ENCODE measurements around the gene SPNS1.
"Not testable (repeated sequence)": the region's sequence is repeated elsewhere in the genome, so short reads cannot be mapped to it uniquely, and the experiment has no call there.

SPNS1 gene

DNA sequence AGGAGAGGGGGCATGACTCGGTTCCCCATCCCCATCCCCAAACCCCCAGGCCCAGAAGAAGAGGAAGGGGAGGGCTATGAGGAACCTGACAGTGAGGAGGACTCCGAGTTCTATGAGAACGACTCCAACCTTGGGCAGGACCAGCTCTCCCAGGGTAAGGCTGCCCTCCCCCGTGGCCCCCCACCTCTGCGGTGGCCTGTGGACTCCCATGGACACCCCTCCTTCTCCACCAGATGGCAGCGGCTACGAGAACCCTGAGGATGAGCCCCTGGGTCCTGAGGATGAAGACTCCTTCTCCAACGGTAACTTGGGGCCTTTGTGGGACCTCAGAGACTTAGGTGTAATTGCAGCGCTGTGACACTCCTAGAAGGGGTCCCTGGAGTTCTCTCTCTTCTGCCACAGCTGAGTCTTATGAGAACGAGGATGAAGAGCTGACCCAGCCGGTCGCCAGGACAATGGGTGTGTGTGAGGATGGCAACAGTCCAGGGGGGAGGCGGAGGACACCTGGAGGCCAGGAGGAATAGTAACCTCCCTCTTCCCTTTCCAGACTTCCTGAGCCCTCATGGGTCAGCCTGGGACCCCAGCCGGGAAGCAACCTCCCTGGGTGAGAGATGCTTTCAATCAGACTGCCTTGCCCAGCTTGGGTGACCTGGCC, 37.2 kb upstream of the SPNS1 start:
- in situ Hi-C loops (cut with MboI; ENCODE audit: low sequenced_read_pairs, unreplicated experiment), result no loop called here
- no peak for DNase-seq (ENCODE audit: low spot score)

DNA sequence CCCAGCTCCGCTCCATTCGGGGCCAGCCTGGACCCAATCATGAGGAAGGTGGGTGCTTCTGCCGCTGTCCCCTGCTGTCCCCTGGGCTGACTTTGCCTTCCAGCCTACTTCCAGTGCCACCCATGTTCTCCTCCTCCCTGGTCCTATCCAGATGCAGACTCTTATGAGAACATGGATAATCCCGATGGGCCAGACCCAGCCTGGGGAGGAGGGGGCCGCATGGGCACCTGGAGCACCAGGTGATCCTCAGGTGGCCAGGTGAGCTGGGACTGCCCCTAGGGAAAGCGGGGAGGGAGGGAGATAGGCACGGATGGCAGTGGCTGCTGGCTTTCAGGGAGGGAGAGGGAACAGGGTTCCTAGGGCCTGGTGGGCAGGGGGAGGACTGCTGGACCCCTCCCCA, 35.9 kb upstream of the SPNS1 start:
- TF ChIP-seq, protein P1, sequence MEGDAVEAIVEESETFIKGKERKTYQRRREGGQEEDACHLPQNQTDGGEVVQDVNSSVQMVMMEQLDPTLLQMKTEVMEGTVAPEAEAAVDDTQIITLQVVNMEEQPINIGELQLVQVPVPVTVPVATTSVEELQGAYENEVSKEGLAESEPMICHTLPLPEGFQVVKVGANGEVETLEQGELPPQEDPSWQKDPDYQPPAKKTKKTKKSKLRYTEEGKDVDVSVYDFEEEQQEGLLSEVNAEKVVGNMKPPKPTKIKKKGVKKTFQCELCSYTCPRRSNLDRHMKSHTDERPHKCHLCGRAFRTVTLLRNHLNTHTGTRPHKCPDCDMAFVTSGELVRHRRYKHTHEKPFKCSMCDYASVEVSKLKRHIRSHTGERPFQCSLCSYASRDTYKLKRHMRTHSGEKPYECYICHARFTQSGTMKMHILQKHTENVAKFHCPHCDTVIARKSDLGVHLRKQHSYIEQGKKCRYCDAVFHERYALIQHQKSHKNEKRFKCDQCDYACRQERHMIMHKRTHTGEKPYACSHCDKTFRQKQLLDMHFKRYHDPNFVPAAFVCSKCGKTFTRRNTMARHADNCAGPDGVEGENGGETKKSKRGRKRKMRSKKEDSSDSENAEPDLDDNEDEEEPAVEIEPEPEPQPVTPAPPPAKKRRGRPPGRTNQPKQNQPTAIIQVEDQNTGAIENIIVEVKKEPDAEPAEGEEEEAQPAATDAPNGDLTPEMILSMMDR (IDR thresholded peaks at IDR 0.05; ENCODE audit: borderline replicate concordance, control extremely low read depth, extremely low read depth, insufficient read depth, missing control alignments), result no peak
- no peak for DNase-seq (ENCODE audit: low spot score)
- in situ Hi-C loops (cut with MboI; ENCODE audit: low sequenced_read_pairs, unreplicated experiment), result no loop called here

More for the DNA sequence above, 37.2 kb upstream of the SPNS1 start:
- TF ChIP-seq, protein P1 (IDR thresholded peaks at IDR 0.05; ENCODE audit: borderline replicate concordance, control extremely low read depth, extremely low read depth, insufficient read depth, missing control alignments), result no peak

DNA sequence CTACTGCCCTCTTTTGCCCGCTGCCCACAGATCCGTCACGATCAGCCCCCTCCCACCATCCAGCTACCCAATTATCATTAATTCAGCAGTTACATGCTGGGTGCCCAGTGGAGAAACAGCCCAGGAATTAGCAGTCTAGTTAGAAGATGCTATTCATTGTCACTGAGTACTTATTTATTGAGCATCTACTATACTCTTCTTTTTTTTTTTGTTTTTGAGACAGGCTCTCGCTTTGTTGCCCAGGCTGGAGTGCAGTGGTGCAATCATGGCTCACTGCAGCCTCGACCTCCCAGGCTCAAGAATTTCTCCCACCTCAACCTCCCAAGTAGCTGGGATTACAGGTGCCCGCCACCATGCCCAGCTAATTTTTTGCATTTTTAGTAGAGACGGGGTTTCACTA, 34.8 kb upstream of the SPNS1 start:
- DNase-seq (ENCODE audit: low spot score), result not testable (repeated sequence)
- in situ Hi-C loops (cut with MboI; ENCODE audit: low sequenced_read_pairs, unreplicated experiment), result loop anchor here (10.0 kb wide), 1 partner anchor 65 kb away; the partner anchor contains the start of gene ATP2A1

DNA sequence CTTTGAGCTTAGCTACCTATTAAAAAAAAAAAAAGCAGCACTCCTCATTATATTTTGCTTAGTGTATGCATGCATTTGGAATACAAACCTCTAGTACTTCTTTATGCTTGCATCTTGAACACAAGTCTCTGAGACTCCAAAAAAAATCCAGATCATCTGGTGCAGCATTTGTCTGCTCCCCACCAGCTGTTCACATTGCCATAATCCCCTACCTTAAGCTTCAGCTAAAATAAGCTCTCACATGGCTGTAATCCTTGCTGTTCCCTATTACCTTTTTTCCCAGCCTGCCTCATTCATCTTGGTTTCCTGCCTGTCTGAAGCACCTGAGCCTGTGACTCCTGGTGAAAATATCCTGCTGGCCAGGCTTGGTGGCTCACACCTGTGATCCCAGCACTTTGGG, 31.3 kb upstream of the SPNS1 start:
- DNase-seq (ENCODE audit: low spot score), result no peak
- in situ Hi-C loops (cut with MboI; ENCODE audit: low sequenced_read_pairs, unreplicated experiment), result loop anchor here (10.0 kb wide), 1 partner anchor 68 kb away; the partner anchor contains the start of gene ATP2A1
- TF ChIP-seq, protein P1 (IDR thresholded peaks at IDR 0.05; ENCODE audit: borderline replicate concordance, control extremely low read depth, extremely low read depth, insufficient read depth, missing control alignments), result no peak

DNA sequence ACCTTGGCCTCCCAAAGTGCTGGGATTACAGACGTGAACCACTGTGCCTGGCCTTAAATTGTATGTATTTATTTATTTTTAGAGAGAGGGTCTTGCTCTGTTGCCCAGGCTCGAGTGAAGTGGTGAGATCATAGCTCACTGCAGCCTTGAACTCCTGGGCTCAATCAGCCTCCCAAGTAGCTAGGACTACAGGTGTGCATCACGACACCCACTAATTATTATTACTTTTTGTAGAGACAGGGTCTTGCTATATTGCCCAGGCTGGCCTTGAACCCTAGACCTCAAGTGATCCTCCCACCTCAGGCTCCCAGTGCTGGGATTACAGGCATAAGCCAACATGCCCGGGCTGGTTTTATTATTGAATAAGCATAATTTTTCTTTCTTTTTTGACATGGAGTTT, 27.9 kb upstream of the SPNS1 start:
- in situ Hi-C loops (cut with MboI; ENCODE audit: low sequenced_read_pairs, unreplicated experiment), result loop anchor here (10.0 kb wide), 1 partner anchor 72 kb away; the partner anchor contains the start of gene ATP2A1
- no peak for DNase-seq (ENCODE audit: low spot score)
- TF ChIP-seq, protein P1 (IDR thresholded peaks at IDR 0.05; ENCODE audit: borderline replicate concordance, control extremely low read depth, extremely low read depth, insufficient read depth, missing control alignments), result no peak

DNA sequence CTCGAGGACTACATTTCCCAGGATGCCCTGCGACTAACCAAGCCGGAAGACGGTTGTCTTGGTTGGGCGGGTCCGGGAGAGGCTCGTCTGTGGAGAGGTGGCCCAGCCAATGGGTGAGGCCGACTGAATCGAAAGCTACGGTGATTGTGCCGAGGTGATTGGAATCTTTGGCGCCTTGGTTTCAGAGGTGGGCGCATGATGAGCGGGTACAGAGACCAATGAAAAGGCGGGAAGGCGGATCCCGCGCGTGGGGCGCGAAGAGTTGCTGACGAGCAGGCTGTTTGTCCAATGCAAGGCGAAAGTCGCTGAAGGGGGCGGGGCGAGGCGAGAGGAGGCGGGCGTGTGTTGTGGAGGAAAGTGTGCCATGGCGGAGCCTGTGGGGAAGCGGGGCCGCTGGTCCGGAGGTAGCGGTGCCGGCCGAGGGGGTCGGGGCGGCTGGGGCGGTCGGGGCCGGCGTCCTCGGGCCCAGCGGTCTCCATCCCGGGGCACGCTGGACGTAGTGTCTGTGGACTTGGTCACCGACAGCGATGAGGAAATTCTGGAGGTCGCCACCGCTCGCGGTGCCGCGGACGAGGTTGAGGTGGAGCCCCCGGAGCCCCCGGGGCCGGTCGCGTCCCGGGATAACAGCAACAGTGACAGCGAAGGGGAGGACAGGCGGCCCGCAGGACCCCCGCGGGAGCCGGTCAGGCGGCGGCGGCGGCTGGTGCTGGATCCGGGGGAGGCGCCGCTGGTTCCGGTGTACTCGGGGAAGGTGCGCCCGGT, 23.7 kb upstream of the SPNS1 start, which contains the start of gene NFATC2IP:
NFATC2IP (plus strand) TSS at position 290 of the 762 bp plus-strand sequence; CDS start at position 365, 75 bp downstream.
- in situ Hi-C loops (cut with MboI; ENCODE audit: low sequenced_read_pairs, unreplicated experiment), result no loop called here
- peak; percentile 99 for DNase-seq (ENCODE audit: low spot score)
- TF ChIP-seq, protein P1 (IDR thresholded peaks at IDR 0.05; ENCODE audit: borderline replicate concordance, control extremely low read depth, extremely low read depth, insufficient read depth, missing control alignments), result no peak

All from GM13976 (cell line).